Fibroblast of lung (primary cell): ENCODE results near the gene TMEM184A. TPM values are rescaled to one million over a fixed set of nuclear protein-coding genes. Genes with fewer than 3 reads are reported as not detected.

ENCODE experiments used
- DNase-seq, 2 donors: peaks; one replicate each; pipeline versions ENCODE4 v3.0.0 to v3.0.0-alpha.2; 2010; ENCODE audit warnings: low read depth in 2 of 2
- H2AFZ ChIP-seq: 2 replicates; pipeline ENCODE4 v1.5.1; 2012; ENCODE audit warnings: low read length, control low read depth, inconsistent platforms
- H3K27ac ChIP-seq: 2 replicates; pipeline ENCODE4 v1.5.1; 2011; ENCODE audit warnings: low read length, control low read depth; ENCODE audit not compliant: insufficient read depth
- H3K27me3 ChIP-seq: 2 replicates; pipeline ENCODE4 v1.5.1; 2011; ENCODE audit warnings: mild to moderate bottlenecking, low read length; ENCODE audit not compliant: control insufficient read depth, insufficient read depth
- H3K36me3 ChIP-seq: 2 replicates; pipeline ENCODE4 v1.5.1; 2011; ENCODE audit warnings: low read length; ENCODE audit not compliant: control insufficient read depth, insufficient read depth
- H3K4me1 ChIP-seq: 2 replicates; pipeline ENCODE4 v1.5.1; 2011; ENCODE audit warnings: low read length; ENCODE audit not compliant: control insufficient read depth, insufficient read depth; ENCODE audit errors: extremely low read depth
- H3K4me2 ChIP-seq: 2 replicates; pipeline ENCODE4 v1.5.1; 2011; ENCODE audit warnings: low read length, control low read depth; ENCODE audit not compliant: insufficient read depth; ENCODE audit errors: extremely low read depth
- H3K4me3 ChIP-seq, 4 experiments: fragments of 200-600 bp in 1 of 4; sonication (generic) in 1 of 4; replicated peaks in 1 of 4; 2 replicates each; pipeline ENCODE4 v1.5.1; 2011 to 2016; ENCODE audit warnings: low read length in 4 of 4, low read depth in 3 of 4, mild to moderate bottlenecking in 3 of 4, control low read depth in 2 of 4, inconsistent platforms in 1 of 4, mixed read lengths in 1 of 4; ENCODE audit not compliant: insufficient read depth in 1 of 4; ENCODE audit errors: control extremely low read depth in 1 of 4
- H3K79me2 ChIP-seq: 2 replicates; pipeline ENCODE4 v1.5.1; 2012; ENCODE audit warnings: mild to moderate bottlenecking, low read length, inconsistent platforms; ENCODE audit not compliant: control insufficient read depth, insufficient read depth
- H3K9ac ChIP-seq: 2 replicates; pipeline ENCODE4 v1.5.1; 2011; ENCODE audit warnings: mild to moderate bottlenecking, low read length, control low read depth; ENCODE audit not compliant: insufficient read depth
- H3K9me3 ChIP-seq: 2 replicates; pipeline ENCODE4 v1.5.1; 2012; ENCODE audit warnings: low read depth, low read length; ENCODE audit not compliant: control insufficient read depth, insufficient read depth
- H4K20me1 ChIP-seq: 2 replicates; pipeline ENCODE4 v1.5.1; 2011; ENCODE audit warnings: low read length; ENCODE audit not compliant: control insufficient read depth, insufficient read depth; ENCODE audit errors: extremely low read depth
- CTCF ChIP-seq, 2 donors: IDR thresholded peaks in 1 of 2; conservative IDR thresholded peaks in 1 of 2; 1 replicate in 1 of 2; 2 replicates in 1 of 2; pipeline ENCODE4 v1.5.1; 2011 to 2012; ENCODE audit warnings: low read length in 2 of 2, control low read depth in 1 of 2, inconsistent platforms in 1 of 2, low read depth in 1 of 2, mild to moderate bottlenecking in 1 of 2
- EZH2 ChIP-seq: IDR thresholded peaks from 2 replicates; pipeline ENCODE4 v1.5.1; 2012; ENCODE audit warnings: low read length, control low read depth, mild to moderate bottlenecking; ENCODE audit errors: missing control alignments
- polyA plus RNA-seq, 2 donors: library from polyadenylated mRNA; depleted of rRNA in 1 of 2; stranded (reverse) in 1 of 2; unstranded in 1 of 2; fragments of >200 nt; gene quantifications; 2 replicates each; pipeline ENCODE4 v1.2.1, GENCODE V29; 2011 to 2012; ENCODE audit warnings: missing spikeins in 1 of 2
- total RNA-seq: library from RNA; depleted of rRNA; stranded (reverse); fragments of >200 nt; gene quantifications from 2 replicates; pipeline ENCODE4 v1.2.1, GENCODE V29; 2014

The TMEM184A gene
- total and polyA plus RNA-seq, 2 donors (not counting 1 experiment from before 2014, with no cell fraction given): under 0.01 to 0.05 TPM

- Histone ChIP-seq H3K4me2 (no peak overlapping the region), H3K27me3 (no peaks in the 10 kb centered on the region), H4K20me1 (no peaks in the 10 kb centered on the region), H3K36me3 (peaks cover 23% of the 10 kb centered on the region), H3K27ac (no peak overlapping the region), H3K4me1 (peaks cover 7% of the 10 kb centered on the region), H3K79me2 (peaks cover 17% of the 10 kb centered on the region), H2AFZ (no peak overlapping the region), H3K9ac (no peak overlapping the region), H3K4me3 (no peak overlapping the region), H3K9me3 (no peaks in the 10 kb centered on the region)
- no peak for DNase-seq
- TF ChIP-seq CTCF (conservative IDR thresholded peaks at IDR 0.05 in 1 of 2, IDR thresholded peaks at IDR 0.05 in 1 of 2; ENCODE audit: low read depth in 1 of 2, low read length in 2 of 2) (no peak), EZH2 (no peak)
These were observed 12.9 kb downstream of the TMEM184A start for GRCh38 chr7:1542841-1543747.

GRCh38 chr7:1542329-1542728 is 13.7 kb downstream of the TMEM184A start:
- no peak for TF ChIP-seq EZH2
- no peak for TF ChIP-seq CTCF (conservative IDR thresholded peaks at IDR 0.05 in 1 of 2, IDR thresholded peaks at IDR 0.05 in 1 of 2; ENCODE audit: low read depth in 1 of 2, low read length in 2 of 2)
- H3K36me3 ChIP-seq: peaks cover 23% of the 10 kb centered on the region
- H4K20me1 ChIP-seq: no peaks in the 10 kb centered on the region

GRCh38 chr7:1541431-1542162 is 14.4 kb downstream of the TMEM184A start:
- no peak overlapping the region for H3K4me2 ChIP-seq
- TF ChIP-seq EZH2: no peak
- TF ChIP-seq CTCF (conservative IDR thresholded peaks at IDR 0.05 in 1 of 2, IDR thresholded peaks at IDR 0.05 in 1 of 2; ENCODE audit: low read depth in 1 of 2, low read length in 2 of 2): no peak
- peaks cover 23% of the 10 kb centered on the region for H3K36me3 ChIP-seq
- H3K79me2 ChIP-seq: peaks cover 20% of the 10 kb centered on the region
- no peak for DNase-seq
- H3K27ac ChIP-seq: no peak overlapping the region
- no peaks in the 10 kb centered on the region for H3K9me3 ChIP-seq
- H3K4me3 ChIP-seq: no peak overlapping the region
- H2AFZ ChIP-seq: no peak overlapping the region
- H3K27me3 ChIP-seq: no peaks in the 10 kb centered on the region
- H3K4me1 ChIP-seq: peaks cover 13% of the 10 kb centered on the region
- no peak overlapping the region for H3K9ac ChIP-seq
- no peaks in the 10 kb centered on the region for H4K20me1 ChIP-seq

More at GRCh38 chr7:1542329-1542728, 13.7 kb downstream of the TMEM184A start:
- H3K4me1 ChIP-seq: peaks cover 10% of the 10 kb centered on the region
- no peaks in the 10 kb centered on the region for H3K27me3 ChIP-seq
- H3K4me3 ChIP-seq: no peak overlapping the region
- no peak overlapping the region for H2AFZ ChIP-seq
- no peak for DNase-seq
- H3K27ac ChIP-seq: no peak overlapping the region
- H3K9ac ChIP-seq: no peak overlapping the region
- peaks cover 19% of the 10 kb centered on the region for H3K79me2 ChIP-seq
- H3K9me3 ChIP-seq: no peaks in the 10 kb centered on the region
- no peak overlapping the region for H3K4me2 ChIP-seq
